CD14-positive monocyte (primary cell): ENCODE results near the gene POR. TPM values are rescaled to one million over a fixed set of nuclear protein-coding genes. Genes with fewer than 3 reads are reported as not detected.

ENCODE experiments used
- DNase-seq, 3 donors: peaks; one replicate each; pipeline ENCODE4 v3.0.0-alpha.2; 2011 to 2022
- H2AFZ ChIP-seq: 2 replicates; pipeline ENCODE4 v1.6.0; 2012; ENCODE audit warnings: mild to moderate bottlenecking, low read depth, low read length, inconsistent platforms; ENCODE audit not compliant: insufficient read depth, poor library complexity, severe bottlenecking
- H3K27ac ChIP-seq, 2 donors: 1 replicate in 1 of 2; 2 replicates in 1 of 2; pipeline ENCODE4 v1.5.1; 2012 to 2013; ENCODE audit warnings: low read length in 2 of 2, control low read depth in 1 of 2, inconsistent platforms in 1 of 2, low read depth in 1 of 2, mild to moderate bottlenecking in 1 of 2
- H3K27me3 ChIP-seq, 2 donors: one replicate each; pipeline versions ENCODE4 v1.6.0 to v1.6.1; 2011 to 2013; ENCODE audit warnings: low read length in 2 of 2; ENCODE audit not compliant: control insufficient read depth in 2 of 2, insufficient read depth in 2 of 2
- H3K36me3 ChIP-seq, 2 donors: replicated peaks in 1 of 2; 1 replicate in 1 of 2; 2 replicates in 1 of 2; pipeline versions ENCODE4 v1.5.1 to v1.6.1; 2012 to 2013; ENCODE audit warnings: low read length in 2 of 2, control low read depth in 1 of 2, inconsistent platforms in 1 of 2, mild to moderate bottlenecking in 1 of 2; ENCODE audit not compliant: insufficient read depth in 2 of 2, control insufficient read depth in 1 of 2
- H3K4me1 ChIP-seq, 2 donors: 1 replicate in 1 of 2; 2 replicates in 1 of 2; pipeline versions ENCODE4 v1.5.1 to v1.6.1; 2012 to 2013; ENCODE audit warnings: low read length in 2 of 2, control low read depth in 1 of 2, inconsistent platforms in 1 of 2, mild to moderate bottlenecking in 1 of 2, moderate library complexity in 1 of 2; ENCODE audit not compliant: insufficient read depth in 2 of 2, control insufficient read depth in 1 of 2
- H3K4me2 ChIP-seq: replicated peaks from 2 replicates; pipeline ENCODE3; 2012; ENCODE audit warnings: low read length, moderate library complexity, mild to moderate bottlenecking; ENCODE audit not compliant: poor library complexity, severe bottlenecking; ENCODE audit errors: extremely low read depth
- H3K4me3 ChIP-seq, 3 experiments: fragments of 200-600 bp in 1 of 3; sonication (generic) in 1 of 3; replicated peaks in 1 of 3; 1 replicate in 2 of 3; 2 replicates in 1 of 3; pipeline ENCODE4 v1.5.1; 2011 to 2013; ENCODE audit warnings: low read length in 3 of 3, mild to moderate bottlenecking in 3 of 3, control low read depth in 2 of 3, low read depth in 2 of 3, inconsistent platforms in 1 of 3, moderate library complexity in 1 of 3
- H3K79me2 ChIP-seq: 2 replicates; pipeline ENCODE4 v1.6.0; 2012; ENCODE audit warnings: mild to moderate bottlenecking, control low read depth, inconsistent platforms, low read length, moderate library complexity; ENCODE audit not compliant: insufficient read depth
- H3K9ac ChIP-seq: 2 replicates; pipeline ENCODE4 v1.6.0; 2017; ENCODE audit warnings: low read length, mild to moderate bottlenecking; ENCODE audit not compliant: insufficient read depth, poor library complexity, severe bottlenecking
- H3K9me3 ChIP-seq, 2 donors: replicated peaks in 1 of 2; 1 replicate in 1 of 2; 2 replicates in 1 of 2; pipeline versions ENCODE4 v1.5.1 to v1.6.1; 2012 to 2013; ENCODE audit warnings: low read length in 2 of 2, control low read depth in 1 of 2; ENCODE audit not compliant: control insufficient read depth in 1 of 2, insufficient read depth in 1 of 2
- H4K20me1 ChIP-seq: 2 replicates; pipeline ENCODE4 v1.6.0; 2012; ENCODE audit warnings: mild to moderate bottlenecking, low read length, control low read depth, moderate library complexity; ENCODE audit not compliant: insufficient read depth
- H3K27ac Mint-ChIP-seq, 7 donors: one replicate each; pipeline ENCODE4 v1.8.0; 2020; ENCODE audit warnings: mild to moderate bottlenecking in 7 of 7, mixed read lengths in 7 of 7, moderate library complexity in 6 of 7, inconsistent platforms in 2 of 7
- H3K27me3 Mint-ChIP-seq, 3 donors: one replicate each; pipeline ENCODE4 v1.8.0; 2021 to 2022; ENCODE audit warnings: low read depth in 3 of 3, mild to moderate bottlenecking in 3 of 3, mixed read lengths in 3 of 3, moderate library complexity in 3 of 3, inconsistent platforms in 1 of 3
- H3K36me3 Mint-ChIP-seq, 2 donors: one replicate each; pipeline ENCODE4 v1.8.0; 2020; ENCODE audit warnings: mixed read lengths in 2 of 2, inconsistent platforms in 1 of 2, mild to moderate bottlenecking in 1 of 2
- H3K4me1 Mint-ChIP-seq: one replicate; pipeline ENCODE4 v1.8.0; 2020; ENCODE audit warnings: mild to moderate bottlenecking, mixed read lengths
- H3K4me3 Mint-ChIP-seq, 2 donors: one replicate each; pipeline ENCODE4 v1.8.0; 2020; ENCODE audit warnings: mild to moderate bottlenecking in 2 of 2, mixed read lengths in 2 of 2, moderate library complexity in 1 of 2
- H3K9me3 Mint-ChIP-seq, 7 donors: one replicate each; pipeline ENCODE4 v1.8.0; 2020 to 2022; ENCODE audit warnings: mixed read lengths in 7 of 7, mild to moderate bottlenecking in 6 of 7, moderate library complexity in 6 of 7, inconsistent platforms in 2 of 7
- WGBS: methylation state at CpG from one replicate; pipeline ENCODE4 v1.1.5; 2013; ENCODE audit warnings: missing lambda C conversion rate; ENCODE audit not compliant: insufficient coverage; 5-methylcytosine and 5-hydroxymethylcytosine counted together
- intact Hi-C, 2 donors: fragments of 100-400 bp; cut with micrococcal nuclease; formaldehyde crosslinking; loops; one replicate each; pipeline versions ENCODE4 v1.15.0 to v1.15.1; 2023
- polyA plus RNA-seq, 3 donors: library from polyadenylated mRNA; depleted of rRNA in 1 of 3; unstranded in 2 of 3; stranded (reverse) in 1 of 3; fragments of 300-500 nt in 2 of 3; fragments of >200 nt in 1 of 3; fragmentation: Illumina TruSeq in 2 of 3; gene quantifications; 1 replicate in 2 of 3; 2 replicates in 1 of 3; pipeline ENCODE4 v1.2.3, GENCODE V29; 2012 to 2021
- TF ChIP-seq, protein P1 (sequence below): fragments of 200-600 bp; IDR thresholded peaks from one replicate; pipeline ENCODE4 v1.8.0; 2022; ENCODE audit warnings: antibody characterized with exemption, mild to moderate bottlenecking

POR gene
- polyA plus RNA-seq, 3 donors: 90.5 to 102 (median 98.1) TPM

DNA sequence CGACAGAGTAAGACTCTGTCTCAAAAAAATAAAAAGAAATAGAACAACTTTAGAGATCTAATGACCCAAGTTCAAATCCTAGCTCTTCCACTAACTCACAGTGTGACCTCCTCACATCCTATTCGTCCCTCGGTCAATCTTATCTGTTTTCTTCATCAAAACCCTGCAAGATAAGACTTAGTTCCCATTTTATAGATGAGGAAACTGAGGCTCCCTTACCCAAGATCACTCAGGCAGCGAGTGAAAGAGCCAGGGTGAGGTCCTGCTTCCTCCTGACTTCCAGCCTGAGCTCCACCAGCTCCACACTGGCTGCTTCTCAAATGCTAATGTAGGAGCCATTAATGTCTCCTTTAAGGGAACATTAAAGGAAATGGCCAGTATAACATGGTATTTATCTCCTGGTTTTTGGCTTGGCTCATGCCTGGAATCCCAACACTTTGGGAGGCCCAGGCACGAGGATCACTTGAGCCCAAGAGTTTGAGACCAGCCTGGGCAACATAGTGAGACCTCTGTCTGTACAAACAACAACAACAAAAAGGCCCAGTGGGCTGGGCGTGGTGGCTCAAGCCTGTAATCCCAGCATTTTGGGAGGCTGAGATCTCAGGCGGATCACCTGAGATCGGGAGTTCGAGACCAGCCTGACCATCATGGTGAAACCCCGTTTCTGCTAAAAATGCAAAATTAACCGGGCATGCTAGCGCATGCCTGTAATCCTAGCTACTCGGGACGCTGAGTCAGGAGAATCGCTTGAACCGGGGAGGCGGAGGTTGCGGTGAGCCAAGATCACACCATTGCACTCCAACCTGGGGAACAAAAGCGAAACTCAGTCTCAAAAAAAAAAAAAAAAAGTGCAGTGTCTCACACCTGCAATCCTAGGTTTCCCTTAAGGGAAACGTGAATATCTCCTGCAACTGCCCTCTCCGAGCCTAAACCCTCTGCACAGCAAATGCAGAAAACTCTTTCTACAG is 39.6 kb upstream of the POR start:
- WGBS: 94% methylated on average over 17 of the region's 21 CpGs
- Histone ChIP-seq H3K27me3 (no peaks in the 10 kb centered on the region), H3K36me3 (no peaks in the 10 kb centered on the region), H2AFZ (no peak overlapping the region), H3K4me3 (peak overlapping the region in 1 of 3 experiments; percentile 17), H3K79me2 (peaks cover 15% of the 10 kb centered on the region), H3K9me3 (no peaks in the 10 kb centered on the region), H3K4me2 (peak overlapping the region; percentile 48), H4K20me1 (no peaks in the 10 kb centered on the region), H3K4me1 (peaks cover 65 to 74% of the 10 kb centered on the region in 2 donors), H3K9ac (no peak overlapping the region), H3K27ac (peak overlapping the region in 1 of 2 donors; percentile 75)
- Mint-ChIP-seq H3K27me3 (peaks cover 0 to 6% (median 1%) of the 10 kb centered on the region in 3 donors), H3K4me3 (no peak overlapping the region), H3K36me3 (no peaks in the 10 kb centered on the region), H3K4me1 (peaks cover 69% of the 10 kb centered on the region), H3K9me3 (peaks cover 0 to 4% (median 2%) of the 10 kb centered on the region in 7 donors), H3K27ac (peak overlapping the region; percentile 79 to 98 (median 96))
- TF ChIP-seq, protein P1, sequence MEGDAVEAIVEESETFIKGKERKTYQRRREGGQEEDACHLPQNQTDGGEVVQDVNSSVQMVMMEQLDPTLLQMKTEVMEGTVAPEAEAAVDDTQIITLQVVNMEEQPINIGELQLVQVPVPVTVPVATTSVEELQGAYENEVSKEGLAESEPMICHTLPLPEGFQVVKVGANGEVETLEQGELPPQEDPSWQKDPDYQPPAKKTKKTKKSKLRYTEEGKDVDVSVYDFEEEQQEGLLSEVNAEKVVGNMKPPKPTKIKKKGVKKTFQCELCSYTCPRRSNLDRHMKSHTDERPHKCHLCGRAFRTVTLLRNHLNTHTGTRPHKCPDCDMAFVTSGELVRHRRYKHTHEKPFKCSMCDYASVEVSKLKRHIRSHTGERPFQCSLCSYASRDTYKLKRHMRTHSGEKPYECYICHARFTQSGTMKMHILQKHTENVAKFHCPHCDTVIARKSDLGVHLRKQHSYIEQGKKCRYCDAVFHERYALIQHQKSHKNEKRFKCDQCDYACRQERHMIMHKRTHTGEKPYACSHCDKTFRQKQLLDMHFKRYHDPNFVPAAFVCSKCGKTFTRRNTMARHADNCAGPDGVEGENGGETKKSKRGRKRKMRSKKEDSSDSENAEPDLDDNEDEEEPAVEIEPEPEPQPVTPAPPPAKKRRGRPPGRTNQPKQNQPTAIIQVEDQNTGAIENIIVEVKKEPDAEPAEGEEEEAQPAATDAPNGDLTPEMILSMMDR: no peak
- DNase-seq: no peak
- intact Hi-C loops: loop anchor here (5.0 kb wide), 2 partner anchors 37 to 132 kb away; no protein-coding TSS in a partner anchor

DNA sequence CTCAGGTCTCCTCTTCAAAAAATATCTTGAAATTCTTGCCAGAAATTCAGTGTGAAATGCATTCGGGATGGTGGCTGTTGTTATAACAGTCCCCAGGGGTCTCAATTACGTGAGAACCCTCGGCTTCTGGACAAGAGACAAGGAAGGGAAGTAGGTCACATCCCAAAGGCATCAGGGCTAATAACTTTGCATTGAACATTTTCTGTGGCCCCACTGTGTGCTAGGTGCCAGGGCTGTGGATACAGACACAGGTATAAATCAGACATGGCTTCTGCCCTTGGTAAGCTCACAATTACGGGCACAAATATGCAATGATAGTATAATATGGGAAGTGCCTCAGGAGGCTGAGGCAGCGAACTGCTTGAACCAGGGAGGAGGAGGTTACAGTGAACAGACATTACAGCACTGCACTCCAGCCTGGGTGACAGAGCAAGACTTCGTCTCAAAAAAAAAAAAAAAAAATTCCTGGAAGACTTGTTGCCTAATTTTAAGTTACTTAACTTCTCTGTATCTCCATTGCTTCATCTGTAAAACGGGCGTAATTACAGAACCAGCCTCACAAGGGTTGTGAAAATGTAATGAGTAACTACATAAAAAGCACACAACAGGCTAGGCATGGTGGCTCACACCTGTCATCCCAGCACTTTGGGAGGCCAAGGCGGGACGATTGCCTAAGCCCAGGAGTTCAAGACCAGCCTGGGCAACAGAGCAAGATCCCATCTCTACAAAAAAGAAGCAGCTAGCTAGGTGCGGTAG is 38.7 kb upstream of the POR start:
- TF ChIP-seq, protein P1: no peak
- H4K20me1 ChIP-seq: no peaks in the 10 kb centered on the region
- H3K4me3 Mint-ChIP-seq: no peak overlapping the region
- peaks cover 0 to 4% (median 2%) of the 10 kb centered on the region in 7 donors for H3K9me3 Mint-ChIP-seq
- no peak overlapping the region for H3K9ac ChIP-seq
- WGBS: 60% methylated on average over 7 of the region's 11 CpGs
- H3K4me3 ChIP-seq: peak overlapping the region in 1 of 3 experiments; percentile 17
- intact Hi-C loops: loop anchor here (5.0 kb wide), 2 partner anchors 36 to 131 kb away; no protein-coding TSS in a partner anchor
- H3K36me3 Mint-ChIP-seq: peaks cover 2 to 8% of the 10 kb centered on the region in 2 donors
- DNase-seq: peak; percentile 83 to 93 (median 90)
- peaks cover 0 to 6% (median 1%) of the 10 kb centered on the region in 3 donors for H3K27me3 Mint-ChIP-seq
- H3K79me2 ChIP-seq: peaks cover 16% of the 10 kb centered on the region
- H3K27me3 ChIP-seq: no peaks in the 10 kb centered on the region
- H2AFZ ChIP-seq: no peak overlapping the region
- H3K4me1 ChIP-seq: peaks cover 65 to 75% of the 10 kb centered on the region in 2 donors
- peaks cover 4 to 8% of the 10 kb centered on the region in 2 donors for H3K36me3 ChIP-seq
- H3K4me1 Mint-ChIP-seq: peaks cover 65% of the 10 kb centered on the region
- H3K9me3 ChIP-seq: no peaks in the 10 kb centered on the region
- peak overlapping the region; percentile 48 for H3K4me2 ChIP-seq
- peak overlapping the region; percentile 62 to 75 for H3K27ac ChIP-seq
- H3K27ac Mint-ChIP-seq: peak overlapping the region; percentile 79 to 98 (median 96)
